ENCODE data around the gene GDPD5.

GRCh38 chr11:75403983-75404658 lies 121.6 kb downstream of the GDPD5 start:
- TF ChIP-seq CREM (CRISPR knock-in tag; IDR thresholded peaks at IDR 0.05), result no peak
- TF ChIP-seq CTCF (IDR thresholded peaks at IDR 0.05), result no peak
- no peak for TF ChIP-seq HMGXB4 (CRISPR knock-in tag; IDR thresholded peaks at IDR 0.05)
